Measurements from ENCODE around the gene HOXB7.

Gene HOXB7

GRCh38 chr17:48575673-48576478 is 34.9 kb downstream of the HOXB7 start:
- peaks cover 70% of the 10 kb centered on the region for H3K4me1 Mint-ChIP-seq
- H3K4me3 Mint-ChIP-seq, result peak overlapping the region; percentile 50
- H3K27me3 Mint-ChIP-seq, result peaks cover 58% of the 10 kb centered on the region
- CTCF ChIA-PET, result interaction anchor here (0.6 to 1.3 kb wide), 4 partner anchors 83 to 1377 kb away, joined by 3 to 4 read pairs (median 3); no protein-coding TSS in a partner anchor
- no peak for DNase-seq
- H3K36me3 Mint-ChIP-seq, result peaks cover 20% of the 10 kb centered on the region
- H3K27ac Mint-ChIP-seq, result peak overlapping the region; percentile 83
- H3K9me3 Mint-ChIP-seq, result no peaks in the 10 kb centered on the region

- Mint-ChIP-seq H3K4me1 (peaks cover 63% of the 10 kb centered on the region), H3K27me3 (peaks cover 51% of the 10 kb centered on the region), H3K9me3 (no peaks in the 10 kb centered on the region), H3K4me3 (no peak overlapping the region), H3K36me3 (peaks cover 20% of the 10 kb centered on the region), H3K27ac (no peak overlapping the region)
- DNase-seq, result no peak
- CTCF ChIA-PET, result interaction anchor here (0.7 to 1.3 kb wide), 3 partner anchors 83 to 102 kb away, joined by 3 to 4 read pairs (median 3); no protein-coding TSS in a partner anchor
Measured at GRCh38 chr17:48575066-48575582, 35.7 kb downstream of the HOXB7 start.

GRCh38 chr17:48574505-48575065 is 36.2 kb downstream of the HOXB7 start:
- H3K36me3 Mint-ChIP-seq, result peaks cover 17% of the 10 kb centered on the region
- CTCF ChIA-PET, result interaction anchor here (0.7 to 1.1 kb wide), 2 partner anchors 82 to 102 kb away, joined by 3 read pairs; no protein-coding TSS in a partner anchor
- H3K4me3 Mint-ChIP-seq, result no peak overlapping the region
- no peak overlapping the region for H3K27ac Mint-ChIP-seq
- H3K27me3 Mint-ChIP-seq, result peaks cover 45% of the 10 kb centered on the region
- peaks cover 57% of the 10 kb centered on the region for H3K4me1 Mint-ChIP-seq
- no peak for DNase-seq
- no peaks in the 10 kb centered on the region for H3K9me3 Mint-ChIP-seq

GRCh38 chr17:48571826-48572417 is 38.9 kb downstream of the HOXB7 start:
- no peaks in the 10 kb centered on the region for H3K9me3 Mint-ChIP-seq
- H3K27ac Mint-ChIP-seq, result no peak overlapping the region
- DNase-seq, result no peak
- H3K27me3 Mint-ChIP-seq, result peaks cover 21% of the 10 kb centered on the region
- no peak overlapping the region for H3K4me3 Mint-ChIP-seq
- CTCF ChIA-PET, result no interaction called here
- H3K4me1 Mint-ChIP-seq, result peaks cover 46% of the 10 kb centered on the region
- H3K36me3 Mint-ChIP-seq, result peaks cover 15% of the 10 kb centered on the region

DNA sequence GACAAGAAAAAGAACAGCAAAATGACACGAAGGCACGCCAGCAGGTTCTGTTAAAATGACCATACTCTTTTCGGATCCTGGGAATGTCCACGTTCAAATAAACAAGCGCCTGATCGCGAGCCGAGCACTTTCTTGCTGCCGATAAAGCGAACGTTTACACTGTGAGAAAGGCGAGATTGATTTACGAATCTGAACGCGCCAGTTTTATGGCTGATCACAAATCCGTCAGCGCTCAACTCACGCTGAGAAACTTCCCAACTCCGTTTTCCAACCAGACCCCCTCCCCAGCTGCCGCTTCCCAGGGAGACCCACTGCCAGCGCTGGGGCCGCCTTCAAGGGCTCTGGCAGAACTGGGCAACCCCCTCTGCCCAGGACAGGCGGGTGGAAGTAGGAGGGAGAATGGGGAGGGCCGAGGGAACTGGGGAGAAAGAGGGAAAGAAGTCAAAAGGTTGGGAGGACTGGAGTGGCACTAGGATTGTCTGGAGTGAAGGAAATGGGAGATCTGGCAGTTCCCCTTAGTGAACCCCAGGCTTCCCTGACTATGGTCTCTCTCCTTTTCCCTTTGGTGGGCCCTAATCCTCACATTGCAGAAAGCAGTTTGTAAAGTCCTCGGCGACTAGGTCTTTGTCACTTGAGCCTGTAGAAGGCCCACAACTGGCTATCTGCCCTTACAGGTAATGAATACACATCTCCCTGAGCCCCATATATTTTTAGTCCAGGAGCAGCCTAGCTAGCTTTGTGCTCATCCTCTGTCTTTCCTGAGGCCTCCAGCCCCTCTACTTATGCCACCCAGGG is 39.6 kb downstream of the HOXB7 start:
- CTCF ChIA-PET, result no interaction called here
- H3K9me3 Mint-ChIP-seq, result no peaks in the 10 kb centered on the region
- no peak overlapping the region for H3K27ac Mint-ChIP-seq
- H3K27me3 Mint-ChIP-seq, result peaks cover 14% of the 10 kb centered on the region
- H3K4me3 Mint-ChIP-seq, result no peak overlapping the region
- H3K4me1 Mint-ChIP-seq, result peaks cover 41% of the 10 kb centered on the region
- DNase-seq, result no peak
- peaks cover 12% of the 10 kb centered on the region for H3K36me3 Mint-ChIP-seq

- CTCF ChIA-PET, result interaction anchor here (0.6 to 0.8 kb wide), 3 partner anchors 9 to 466 kb away, joined by 3 to 4 read pairs (median 3); no protein-coding TSS in a partner anchor
- Mint-ChIP-seq H3K27ac (no peak overlapping the region), H3K9me3 (no peaks in the 10 kb centered on the region)
Measured at GRCh38 chr17:48570325-48571023, 40.3 kb downstream of the HOXB7 start.

DNA sequence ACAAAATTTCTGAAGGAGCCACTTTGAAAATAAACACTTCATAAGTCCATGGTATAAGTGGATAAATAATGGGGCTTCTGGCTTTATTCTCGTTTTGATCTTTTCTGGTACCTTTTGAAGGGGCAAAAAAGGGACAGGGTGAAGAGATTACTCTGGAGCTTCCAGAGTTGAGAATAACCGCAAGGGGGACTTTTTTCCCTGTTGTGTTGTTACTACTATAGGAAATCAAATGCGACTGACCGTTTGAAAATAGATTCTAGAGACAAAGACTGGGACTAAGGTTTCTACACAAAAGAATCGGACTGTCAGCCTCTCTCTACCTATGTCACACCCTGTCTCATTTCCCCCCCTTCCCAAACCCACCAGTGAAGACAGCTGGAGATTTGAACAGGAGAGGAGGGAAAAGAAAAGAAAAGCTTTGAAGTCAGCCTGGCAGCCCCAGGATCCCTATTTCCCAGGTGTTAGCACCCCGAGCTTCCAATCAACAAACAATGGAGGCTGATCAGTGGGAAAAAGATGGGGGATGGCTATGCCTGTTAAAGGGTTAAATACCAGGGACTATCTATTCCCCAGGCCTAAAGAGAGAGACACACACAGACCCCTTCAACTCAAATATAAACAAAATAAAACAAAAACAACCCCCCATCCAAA is 41.0 kb downstream of the HOXB7 start:
- no peak overlapping the region for H3K4me3 Mint-ChIP-seq
- DNase-seq, result no peak
- peaks cover 7% of the 10 kb centered on the region for H3K27me3 Mint-ChIP-seq
- H3K36me3 Mint-ChIP-seq, result peaks cover 13% of the 10 kb centered on the region
- H3K4me1 Mint-ChIP-seq, result peaks cover 28% of the 10 kb centered on the region
- H3K27ac Mint-ChIP-seq, result no peak overlapping the region
- no peaks in the 10 kb centered on the region for H3K9me3 Mint-ChIP-seq
- CTCF ChIA-PET, result interaction anchor here (0.6 to 0.8 kb wide), 4 partner anchors 8 to 467 kb away, joined by 3 to 4 read pairs (median 4); no protein-coding TSS in a partner anchor

More at GRCh38 chr17:48570325-48571023, 40.3 kb downstream of the HOXB7 start:
- Mint-ChIP-seq H3K36me3 (peaks cover 12% of the 10 kb centered on the region), H3K4me1 (peaks cover 33% of the 10 kb centered on the region), H3K27me3 (peaks cover 7% of the 10 kb centered on the region), H3K4me3 (no peak overlapping the region)
- no peak for DNase-seq

GRCh38 chr17:48569240-48569582 is 41.6 kb downstream of the HOXB7 start:
- Mint-ChIP-seq H3K4me1 (peaks cover 28% of the 10 kb centered on the region), H3K36me3 (peaks cover 12% of the 10 kb centered on the region), H3K9me3 (no peaks in the 10 kb centered on the region), H3K4me3 (no peak overlapping the region), H3K27ac (no peak overlapping the region), H3K27me3 (peaks cover 3% of the 10 kb centered on the region)
- no peak for DNase-seq
- CTCF ChIA-PET, result interaction anchor here (0.6 to 0.8 kb wide), 2 partner anchors 81 to 305 kb away, joined by 3 to 4 read pairs; no protein-coding TSS in a partner anchor

DNA sequence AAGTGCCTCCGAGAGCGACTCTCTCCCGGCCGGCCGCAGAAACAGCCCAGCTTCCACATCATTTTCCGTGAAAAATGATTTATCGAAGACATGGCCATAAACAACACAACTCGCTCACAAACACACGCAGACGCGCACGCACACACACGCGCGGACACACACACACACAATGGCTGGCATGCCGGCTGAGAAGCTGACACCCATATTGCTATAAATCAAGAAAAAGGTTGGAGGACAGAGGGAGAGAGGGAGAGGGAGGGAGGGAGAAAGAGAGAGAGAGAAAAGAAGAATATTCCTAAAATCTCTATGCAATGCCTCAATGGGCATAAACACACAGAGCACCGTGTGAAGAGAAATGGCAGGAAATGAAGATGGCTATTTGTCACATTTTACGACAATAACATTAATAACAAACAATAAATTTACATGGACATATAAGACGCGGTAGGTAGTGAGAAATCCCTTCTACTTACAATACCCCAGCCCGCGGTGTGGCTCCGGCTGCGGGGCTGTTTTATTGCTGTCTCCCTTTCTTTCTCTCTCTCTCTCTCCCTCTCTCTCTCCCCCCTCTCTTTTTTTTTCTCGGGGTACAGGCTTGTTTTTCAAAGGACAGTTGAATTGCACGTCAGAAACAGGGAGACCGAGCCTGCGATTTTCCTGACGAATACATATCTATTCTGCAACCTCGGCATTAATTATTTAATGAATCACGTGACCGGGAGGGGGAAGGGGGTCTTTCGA is 42.1 kb downstream of the HOXB7 start:
- DNase-seq, result no peak
- no peaks in the 10 kb centered on the region for H3K9me3 Mint-ChIP-seq
- H3K4me3 Mint-ChIP-seq, result no peak overlapping the region
- CTCF ChIA-PET, result interaction anchor here (1.2 kb wide), 1 partner anchor 76 kb away, joined by 3 read pairs; no protein-coding TSS in a partner anchor
- H3K36me3 Mint-ChIP-seq, result peaks cover 12% of the 10 kb centered on the region
- H3K27me3 Mint-ChIP-seq, result peaks cover 3% of the 10 kb centered on the region
- peaks cover 27% of the 10 kb centered on the region for H3K4me1 Mint-ChIP-seq
- H3K27ac Mint-ChIP-seq, result peak overlapping the region; percentile 66

DNA sequence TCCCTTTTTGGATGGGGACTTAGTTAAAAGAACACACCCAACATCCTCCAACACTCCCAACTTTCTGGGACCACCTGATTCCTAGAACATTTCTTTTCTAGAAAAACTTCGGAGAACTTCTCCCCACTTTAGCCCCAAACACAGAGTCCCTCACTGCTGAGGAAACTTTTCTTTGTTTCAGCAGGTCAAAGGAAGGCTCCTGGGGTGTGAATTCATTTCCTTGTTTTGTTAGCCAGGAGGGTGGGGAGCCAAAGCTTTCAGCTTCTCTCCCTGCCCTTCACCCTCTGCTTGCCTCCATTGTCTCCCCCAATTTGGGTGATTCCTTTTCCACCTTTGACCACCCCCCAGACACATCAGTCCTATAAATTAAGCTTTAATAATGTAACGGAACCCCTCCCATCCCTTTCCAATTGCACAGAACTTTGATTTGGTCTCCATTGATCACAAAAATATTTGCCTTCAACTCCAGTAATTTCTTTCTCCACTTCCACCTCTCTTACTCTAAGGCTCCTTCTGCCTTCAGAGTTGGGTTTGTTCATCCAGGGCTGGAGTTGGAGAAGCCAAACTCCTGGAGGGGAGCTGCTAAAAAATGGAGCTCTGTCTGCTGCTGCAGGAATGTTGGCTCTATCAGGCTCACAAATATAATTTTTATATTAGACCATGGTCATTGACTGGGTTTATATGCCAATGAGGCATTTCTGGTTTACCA is 43.0 kb downstream of the HOXB7 start:
- Mint-ChIP-seq H3K9me3 (no peaks in the 10 kb centered on the region), H3K36me3 (peaks cover 12% of the 10 kb centered on the region), H3K27ac (no peak overlapping the region), H3K4me3 (no peak overlapping the region), H3K27me3 (peaks cover 12% of the 10 kb centered on the region), H3K4me1 (peaks cover 19% of the 10 kb centered on the region)
- DNase-seq, result no peak
- CTCF ChIA-PET, result interaction anchor here (1.2 kb wide), 1 partner anchor 75 kb away, joined by 3 read pairs; no protein-coding TSS in a partner anchor

- no peak overlapping the region for H3K27ac Mint-ChIP-seq
Measured at GRCh38 chr17:48567209-48567608, 43.6 kb downstream of the HOXB7 start.

DNA sequence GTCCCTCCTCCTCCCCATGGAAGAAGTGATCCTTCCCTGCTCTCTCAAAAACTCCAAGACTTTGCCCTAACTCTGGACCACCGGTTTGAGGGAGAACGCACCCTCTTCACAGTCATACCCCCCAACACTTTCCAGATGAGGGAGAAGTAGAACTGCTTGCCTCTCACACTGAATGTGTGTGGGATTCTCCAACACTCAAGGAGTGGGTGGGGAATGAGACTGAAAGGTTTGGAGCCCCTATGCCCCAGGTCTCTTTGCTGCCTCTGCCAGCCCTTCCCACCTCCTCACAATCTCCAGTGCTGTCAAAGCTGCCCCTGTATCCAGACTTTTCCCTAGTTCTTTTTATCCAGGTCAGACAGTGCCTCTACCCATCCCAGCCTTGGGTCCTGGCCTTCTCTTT is 44.1 kb downstream of the HOXB7 start:
- H3K27me3 Mint-ChIP-seq, result peaks cover 21% of the 10 kb centered on the region
- H3K27ac Mint-ChIP-seq, result no peak overlapping the region
- H3K9me3 Mint-ChIP-seq, result no peaks in the 10 kb centered on the region
- peaks cover 11% of the 10 kb centered on the region for H3K36me3 Mint-ChIP-seq
- H3K4me3 Mint-ChIP-seq, result no peak overlapping the region
- CTCF ChIA-PET, result no interaction called here
- DNase-seq, result no peak
- H3K4me1 Mint-ChIP-seq, result peaks cover 24% of the 10 kb centered on the region

More at GRCh38 chr17:48567209-48567608, 43.6 kb downstream of the HOXB7 start:
- Mint-ChIP-seq H3K27me3 (peaks cover 18% of the 10 kb centered on the region), H3K36me3 (peaks cover 11% of the 10 kb centered on the region), H3K4me3 (no peak overlapping the region), H3K9me3 (no peaks in the 10 kb centered on the region), H3K4me1 (peaks cover 21% of the 10 kb centered on the region)
- DNase-seq, result no peak
- CTCF ChIA-PET, result interaction anchor here (1.2 kb wide), 1 partner anchor 75 kb away, joined by 3 read pairs; no protein-coding TSS in a partner anchor

Data from activated naive CD4-positive, alpha-beta T cell treated with anti-CD3 and anti-CD28 coated beads, Interleukin-2, amount 10 ng/mL, durations not matched to agents 7 days and 5 days (primary cell).